Hepatocyte (in vitro differentiated cells): ENCODE measurements around the gene ZNF680. TPM values are rescaled to one million over a fixed set of nuclear protein-coding genes. Genes with fewer than 3 reads are reported as not detected.

Experiments
- DNase-seq: peaks from one replicate; pipeline ENCODE4 v3.0.0-alpha.2; 2016; ENCODE audit warnings: low spot score
- H2AFZ ChIP-seq: fragments of 200-600 bp; sonication (generic); 2 replicates; pipeline ENCODE4 v1.6.0; 2016; ENCODE audit warnings: antibody characterized with exemption, mild to moderate bottlenecking
- H3K27ac ChIP-seq: fragments of 200-600 bp; sonication (generic); 2 replicates; pipeline ENCODE4 v1.5.1; 2016; ENCODE audit warnings: mild to moderate bottlenecking
- H3K27me3 ChIP-seq: fragments of 200-600 bp; sonication (generic); 2 replicates; pipeline ENCODE4 v1.6.1; 2016
- H3K36me3 ChIP-seq: fragments of 200-600 bp; sonication (generic); replicated peaks from 2 replicates; pipeline ENCODE4 v1.5.1; 2016; ENCODE audit warnings: low read depth; ENCODE audit not compliant: insufficient read depth
- H3K4me1 ChIP-seq: fragments of 200-600 bp; sonication (generic); 2 replicates; pipeline ENCODE4 v1.5.1; 2016; ENCODE audit warnings: mild to moderate bottlenecking, moderate library complexity; ENCODE audit not compliant: insufficient read depth
- H3K4me2 ChIP-seq: fragments of 200-600 bp; sonication (generic); 2 replicates; pipeline ENCODE4 v1.6.0; 2016
- H3K4me3 ChIP-seq: fragments of 200-600 bp; sonication (generic); 2 replicates; pipeline ENCODE4 v1.5.1; 2016; ENCODE audit warnings: mild to moderate bottlenecking
- H3K79me2 ChIP-seq: fragments of 200-600 bp; sonication (generic); 2 replicates; pipeline ENCODE4 v1.6.0; 2017; ENCODE audit warnings: mild to moderate bottlenecking
- H3K9me2 ChIP-seq: fragments of 200-600 bp; sonication (generic); replicated peaks from 2 replicates; pipeline ENCODE4 v1.6.0; 2017; ENCODE audit warnings: mild to moderate bottlenecking; ENCODE audit not compliant: insufficient read depth
- H3K9me3 ChIP-seq: fragments of 200-600 bp; sonication (generic); 2 replicates; pipeline ENCODE4 v1.5.1; 2016; ENCODE audit warnings: low read depth, mild to moderate bottlenecking
- H4K20me1 ChIP-seq: fragments of 200-600 bp; sonication (generic); 2 replicates; pipeline ENCODE4 v1.6.0; 2016; ENCODE audit warnings: mild to moderate bottlenecking; ENCODE audit not compliant: insufficient read depth, poor library complexity, severe bottlenecking
- CTCF ChIP-seq: fragments of 200-600 bp; sonication (generic); IDR thresholded peaks from 2 replicates; pipeline ENCODE4 v1.5.1; 2016; ENCODE audit warnings: antibody characterized with exemption, mild to moderate bottlenecking; ENCODE audit not compliant: poor library complexity
- EZH2 ChIP-seq: fragments of 200-600 bp; sonication (generic); IDR thresholded peaks from 2 replicates; pipeline ENCODE4 v1.6.1; 2016; ENCODE audit warnings: antibody characterized with exemption, mild to moderate bottlenecking, borderline replicate concordance
- EZH2phosphoT487 ChIP-seq: fragments of 200-600 bp; sonication (generic); IDR thresholded peaks from one replicate; pipeline ENCODE4 v1.6.1; 2018; ENCODE audit warnings: antibody characterized with exemption, mild to moderate bottlenecking, low read depth, moderate library complexity; ENCODE audit not compliant: unreplicated experiment, severe bottlenecking
- WGBS: methylation state at CpG from one replicate; pipeline ENCODE4 v1.1.6; 2016; ENCODE audit warnings: low lambda C conversion rate; ENCODE audit errors: missing lambda C conversion rate; 5-methylcytosine and 5-hydroxymethylcytosine counted together
- polyA plus RNA-seq: library from polyadenylated mRNA; unstranded; fragments of >200 nt; fragmentation: Nextera tagmentation; extraction: Ambion mirVana; gene quantifications from 2 replicates; pipeline ENCODE4 v1.2.1, GENCODE V29; 2016
- total RNA-seq: library from RNA; depleted of rRNA; stranded (reverse); fragments of >200 nt; gene quantifications from 2 replicates; pipeline ENCODE4 v1.2.3, GENCODE V29; 2014

The ZNF680 gene
- total and polyA plus RNA-seq, 2 experiments from 2014 or later: not detected

- Histone ChIP-seq H3K9me3 (no peaks in the 10 kb centered on the region), H3K36me3 (no peaks in the 10 kb centered on the region), H3K79me2 (no peaks in the 10 kb centered on the region), H3K4me1 (no peaks in the 10 kb centered on the region), H3K4me2 (no peak overlapping the region), H3K4me3 (no peak overlapping the region), H3K27me3 (no peaks in the 10 kb centered on the region), H3K9me2 (no peaks in the 10 kb centered on the region), H2AFZ (no peak overlapping the region), H3K27ac (no peak overlapping the region), H4K20me1 (no peaks in the 10 kb centered on the region)
- DNase-seq: no peak
- TF ChIP-seq EZH2: no peak
- no peak for TF ChIP-seq CTCF
- 41% methylated on average over 2 of the region's 2 CpGs for WGBS
These were observed 39.6 kb upstream of the ZNF680 start for GRCh38 chr7:64602518-64602917.

DNA sequence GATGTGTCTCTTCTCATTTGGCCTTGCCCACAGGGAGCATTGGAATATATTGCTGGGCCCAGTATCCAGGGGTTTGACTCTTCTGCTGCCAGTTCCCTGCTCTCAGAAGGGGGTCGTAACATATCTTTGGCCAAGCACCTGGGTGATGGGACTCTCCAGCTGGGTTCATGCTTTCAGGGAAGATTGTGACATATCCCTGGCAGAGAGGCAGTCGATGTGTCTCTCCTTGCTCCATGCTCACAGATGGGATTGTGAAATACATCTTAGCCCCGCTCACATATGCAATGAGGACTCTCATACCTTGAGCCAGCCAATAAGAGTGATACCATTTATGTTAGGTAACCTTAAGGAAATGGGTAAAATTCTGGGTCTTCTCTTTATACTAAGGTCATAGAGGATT, 39.2 kb upstream of the ZNF680 start:
- Histone ChIP-seq H3K27me3 (no peaks in the 10 kb centered on the region), H4K20me1 (no peaks in the 10 kb centered on the region), H3K79me2 (no peaks in the 10 kb centered on the region), H3K4me1 (no peaks in the 10 kb centered on the region), H3K4me3 (no peak overlapping the region), H3K27ac (no peak overlapping the region), H3K9me2 (no peaks in the 10 kb centered on the region), H3K4me2 (no peak overlapping the region), H3K36me3 (no peaks in the 10 kb centered on the region), H3K9me3 (no peaks in the 10 kb centered on the region), H2AFZ (no peak overlapping the region)
- no peak for TF ChIP-seq EZH2
- no peak for TF ChIP-seq EZH2phosphoT487
- no peak for TF ChIP-seq CTCF
- WGBS: 72% methylated on average over 3 of the region's 3 CpGs
- no peak for DNase-seq

- TF ChIP-seq EZH2phosphoT487 (no peak), EZH2 (no peak), CTCF (no peak)
- no peak overlapping the region for H3K4me2 ChIP-seq
- no peaks in the 10 kb centered on the region for H3K9me3 ChIP-seq
- 66% methylated on average over 2 of the region's 2 CpGs for WGBS
- H3K27ac ChIP-seq: no peak overlapping the region
- H3K27me3 ChIP-seq: no peaks in the 10 kb centered on the region
- no peaks in the 10 kb centered on the region for H3K79me2 ChIP-seq
- no peak overlapping the region for H2AFZ ChIP-seq
- no peak overlapping the region for H3K4me3 ChIP-seq
- no peaks in the 10 kb centered on the region for H3K4me1 ChIP-seq
- no peaks in the 10 kb centered on the region for H3K9me2 ChIP-seq
- no peaks in the 10 kb centered on the region for H4K20me1 ChIP-seq
- no peaks in the 10 kb centered on the region for H3K36me3 ChIP-seq
- no peak for DNase-seq
These were observed 36.5 kb upstream of the ZNF680 start for GRCh38 chr7:64599359-64599758.

GRCh38 chr7:64590971-64591370, 28.1 kb upstream of the ZNF680 start:
- TF ChIP-seq CTCF: no peak
- TF ChIP-seq EZH2phosphoT487: no peak
- TF ChIP-seq EZH2: no peak
- Histone ChIP-seq H3K4me3 (no peak overlapping the region), H3K27me3 (no peaks in the 10 kb centered on the region), H3K9me2 (no peaks in the 10 kb centered on the region), H2AFZ (no peak overlapping the region), H3K9me3 (no peaks in the 10 kb centered on the region), H3K4me1 (no peaks in the 10 kb centered on the region), H3K4me2 (no peak overlapping the region), H4K20me1 (no peaks in the 10 kb centered on the region), H3K79me2 (no peaks in the 10 kb centered on the region), H3K36me3 (no peaks in the 10 kb centered on the region), H3K27ac (no peak overlapping the region)
- 60% methylated on average over 5 of the region's 5 CpGs for WGBS
- DNase-seq: no peak
